H1 (cell line): Measurements from ENCODE around the gene ASB13.

Source experiments
- CTCF ChIP-seq, 3 experiments: IDR thresholded peaks; 1 replicate in 2 of 3; 2 replicates in 1 of 3; pipeline versions ENCODE4 v1.5.1 to v1.6.1; 2011; ENCODE audit warnings: low read length in 3 of 3, mild to moderate bottlenecking in 3 of 3, inconsistent platforms in 2 of 3, low read depth in 1 of 3, moderate library complexity in 1 of 3; ENCODE audit not compliant: insufficient read depth in 1 of 3; ENCODE audit errors: control extremely low read depth in 1 of 3
- EP300 ChIP-seq, 2 experiments: IDR thresholded peaks; 1 replicate in 1 of 2; 2 replicates in 1 of 2; pipeline ENCODE4 v1.6.1; 2011 to 2012; ENCODE audit warnings: low read depth in 2 of 2, low read length in 2 of 2, mild to moderate bottlenecking in 2 of 2, borderline replicate concordance in 1 of 2, inconsistent platforms in 1 of 2, moderate library complexity in 1 of 2
- EZH2 ChIP-seq: fragments of 200-600 bp; sonication (generic); IDR thresholded peaks from 2 replicates; pipeline ENCODE4 v1.7.1; 2012; ENCODE audit warnings: low read depth, mild to moderate bottlenecking, moderate library complexity, low read length, inconsistent platforms; ENCODE audit not compliant: severe bottlenecking
- POLR2A ChIP-seq, 2 experiments: IDR thresholded peaks; 1 replicate in 1 of 2; 2 replicates in 1 of 2; pipeline ENCODE4 v1.6.1; 2011; ENCODE audit warnings: low read depth in 2 of 2, low read length in 2 of 2, mild to moderate bottlenecking in 2 of 2; ENCODE audit errors: control extremely low read depth in 1 of 2
- POLR2AphosphoS5 ChIP-seq: IDR thresholded peaks from 2 replicates; pipeline ENCODE4 v1.6.1; 2011; ENCODE audit warnings: low read depth, low read length
- SIN3A ChIP-seq, 2 experiments: IDR thresholded peaks in 1 of 2; conservative IDR thresholded peaks in 1 of 2; 2 replicates each; pipeline ENCODE4 v1.6.1; 2011 to 2012; ENCODE audit warnings: low read length in 2 of 2, improper control_type of control experiment in 1 of 2, low read depth in 1 of 2, mild to moderate bottlenecking in 1 of 2
- SP2 ChIP-seq: IDR thresholded peaks from 2 replicates; pipeline ENCODE4 v1.6.1; 2012; ENCODE audit warnings: mild to moderate bottlenecking, low read length, inconsistent platforms
- SRF ChIP-seq: IDR thresholded peaks from 2 replicates; pipeline ENCODE4 v1.6.1; 2011; ENCODE audit warnings: mild to moderate bottlenecking, low read depth, low read length, moderate library complexity

GRCh38 chr10:5648494-5649457 lies 17.6 kb downstream of the ASB13 start:
- no peak for TF ChIP-seq POLR2A (IDR thresholded peaks at IDR 0.05; ENCODE audit: control extremely low read depth in 1 of 2, low read depth in 2 of 2, low read length in 2 of 2)
- TF ChIP-seq SIN3A (conservative IDR thresholded peaks at IDR 0.05 in 1 of 2, IDR thresholded peaks at IDR 0.05 in 1 of 2; ENCODE audit: low read depth in 1 of 2, low read length in 2 of 2): no peak
- TF ChIP-seq EZH2: no peak
- no peak for TF ChIP-seq CTCF (IDR thresholded peaks at IDR 0.05; ENCODE audit: control extremely low read depth in 1 of 3, insufficient read depth in 1 of 3, low read depth in 1 of 3, low read length in 3 of 3)
- no peak for TF ChIP-seq EP300 (IDR thresholded peaks at IDR 0.05; ENCODE audit: borderline replicate concordance in 1 of 2, low read depth in 2 of 2, low read length in 2 of 2)
- no peak for TF ChIP-seq POLR2AphosphoS5
- no peak for TF ChIP-seq SRF
- TF ChIP-seq SP2: no peak
